Endodermal cell (in vitro differentiated cells): ENCODE measurements around the gene TMEM266. TPM values are rescaled to one million over a fixed set of nuclear protein-coding genes. Genes with fewer than 3 reads are reported as not detected.

Experiments
- DNase-seq: peaks from one replicate; pipeline ENCODE4 v3.0.0-alpha.2; 2017
- H3K27ac ChIP-seq: 2 replicates; pipeline ENCODE4 v1.5.1; 2013; ENCODE audit warnings: mild to moderate bottlenecking, low read depth, low read length, moderate library complexity
- H3K27me3 ChIP-seq: 2 replicates; pipeline ENCODE4 v1.6.1; 2013; ENCODE audit warnings: mild to moderate bottlenecking, low read length, moderate library complexity; ENCODE audit not compliant: insufficient read depth, control insufficient read depth, poor library complexity, severe bottlenecking
- H3K36me3 ChIP-seq: 2 replicates; pipeline ENCODE4 v1.7.0; 2013; ENCODE audit warnings: mild to moderate bottlenecking, low read length, moderate library complexity; ENCODE audit not compliant: control insufficient read depth, insufficient read depth
- H3K4me1 ChIP-seq: one replicate; pipeline ENCODE4 v1.7.0; 2013; ENCODE audit warnings: low read length; ENCODE audit not compliant: control insufficient read depth, insufficient read depth
- H3K4me3 ChIP-seq: 2 replicates; pipeline ENCODE4 v1.5.1; 2013; ENCODE audit warnings: mild to moderate bottlenecking, low read length, moderate library complexity
- H3K9ac ChIP-seq: 2 replicates; pipeline ENCODE4 v1.6.1; 2013; ENCODE audit warnings: mild to moderate bottlenecking, low read length, moderate library complexity; ENCODE audit not compliant: poor library complexity, severe bottlenecking; ENCODE audit errors: extremely low read depth
- H3K9me3 ChIP-seq: 2 replicates; pipeline ENCODE4 v1.6.1; 2013; ENCODE audit warnings: mild to moderate bottlenecking, low read length, moderate library complexity; ENCODE audit not compliant: control insufficient read depth
- H3K27ac Mint-ChIP-seq: 2 replicates; pipeline ENCODE4 v1.8.0; 2020; ENCODE audit warnings: mixed read lengths
- H3K27me3 Mint-ChIP-seq: 2 replicates; pipeline ENCODE4 v1.8.0; 2021; ENCODE audit warnings: mild to moderate bottlenecking, mixed read lengths; ENCODE audit not compliant: insufficient read depth
- H3K36me3 Mint-ChIP-seq: 2 replicates; pipeline ENCODE4 v1.8.0; 2020; ENCODE audit warnings: low read depth, mixed read lengths
- H3K4me1 Mint-ChIP-seq: 2 replicates; pipeline ENCODE4 v1.8.0; 2020; ENCODE audit warnings: mixed read lengths
- H3K4me3 Mint-ChIP-seq: 2 replicates; pipeline ENCODE4 v1.8.0; 2020; ENCODE audit warnings: mild to moderate bottlenecking, moderate library complexity, mixed read lengths
- H3K9me3 Mint-ChIP-seq: 2 replicates; pipeline ENCODE4 v1.8.0; 2020; ENCODE audit warnings: mild to moderate bottlenecking, mixed read lengths
- CTCF ChIP-seq: fragments of 200-600 bp; sonication (generic); conservative IDR thresholded peaks from 2 replicates; pipeline ENCODE4 v1.5.0; 2021; ENCODE audit warnings: antibody characterized with exemption, mild to moderate bottlenecking
- WGBS, 2 experiments: methylation state at CpG; one replicate each; pipeline versions ENCODE4 v1.1.5 to v1.1.7; 2013; ENCODE audit warnings: missing lambda C conversion rate in 2 of 2, mixed read lengths in 1 of 2; ENCODE audit not compliant: insufficient coverage in 1 of 2, insufficient read length in 1 of 2; 5-methylcytosine and 5-hydroxymethylcytosine counted together
- total RNA-seq, 2 donors: library from RNA; stranded (reverse); fragmentation: NEBNext Ultra II Directional in 1 of 2; extraction: Animal tissue kit (Norgen Biotek cat#: 25700) in 1 of 2; gene quantifications; 2 replicates in 1 of 2; 3 replicates in 1 of 2; pipeline ENCODE4 v1.2.1, GENCODE V29; 2021

TMEM266 gene
- total RNA-seq, 2 donors from 2014 or later = 1.8 to 2.0 TPM

DNA sequence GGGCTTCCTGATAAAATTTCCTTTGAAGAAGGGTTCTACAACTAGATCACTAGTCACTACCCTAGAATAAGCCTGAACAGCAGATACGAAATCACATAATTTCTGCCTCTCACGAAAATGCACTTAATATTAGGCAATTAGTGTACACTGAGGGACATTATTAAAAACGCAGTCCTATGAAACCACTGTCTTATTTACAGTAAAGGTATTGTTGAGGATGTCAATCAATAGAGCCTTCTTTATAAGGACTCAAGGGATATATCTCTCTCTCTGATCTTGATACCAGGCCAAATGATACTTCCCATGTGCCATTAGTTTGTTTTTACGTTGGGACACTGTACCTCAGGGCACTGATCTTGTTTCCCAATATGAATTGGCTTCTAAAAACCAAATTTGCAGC, 191.9 kb downstream of the TMEM266 start:
- Histone ChIP-seq H3K36me3 (peaks cover 19% of the 10 kb centered on the region), H3K9ac (no peak overlapping the region), H3K4me3 (no peak overlapping the region), H3K27ac (no peak overlapping the region), H3K27me3 (no peaks in the 10 kb centered on the region), H3K9me3 (peaks cover 13% of the 10 kb centered on the region), H3K4me1 (peaks cover 9% of the 10 kb centered on the region)
- H3K4me1 Mint-ChIP-seq = peaks cover 23% of the 10 kb centered on the region
- H3K4me3 Mint-ChIP-seq = no peak overlapping the region
- H3K9me3 Mint-ChIP-seq = no peaks in the 10 kb centered on the region
- H3K27me3 Mint-ChIP-seq = no peaks in the 10 kb centered on the region
- no peak for TF ChIP-seq CTCF
- H3K27ac Mint-ChIP-seq = no peak overlapping the region
- DNase-seq = no peak
- H3K36me3 Mint-ChIP-seq = peaks cover 25% of the 10 kb centered on the region
- 90 to 91% methylated on average over 2 to 4 of the region's 4 CpGs for WGBS, 2 experiments

DNA sequence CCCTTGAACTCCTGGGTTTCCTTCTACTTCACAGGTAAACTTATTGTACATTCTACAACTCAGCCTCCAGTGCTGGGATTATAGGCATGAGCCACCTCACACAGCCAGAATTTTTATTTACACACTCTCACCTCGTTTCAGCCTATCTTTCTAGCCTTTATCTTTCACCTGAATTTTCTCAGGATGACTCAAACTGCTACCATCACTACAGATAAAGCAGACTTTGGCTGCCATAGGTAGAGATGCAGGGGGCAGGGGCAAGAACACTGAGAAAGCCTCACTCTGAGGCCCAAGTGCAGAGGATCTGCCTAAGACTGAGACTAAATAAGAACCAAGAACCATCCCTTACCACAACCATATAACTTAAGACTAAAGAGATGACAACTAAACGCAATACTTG, 192.5 kb downstream of the TMEM266 start:
- H3K36me3 ChIP-seq = peaks cover 20% of the 10 kb centered on the region
- H3K9ac ChIP-seq = no peak overlapping the region
- no peaks in the 10 kb centered on the region for H3K27me3 Mint-ChIP-seq
- H3K4me3 Mint-ChIP-seq = no peak overlapping the region
- H3K27me3 ChIP-seq = no peaks in the 10 kb centered on the region
- DNase-seq = peak; percentile 47
- peaks cover 25% of the 10 kb centered on the region for H3K36me3 Mint-ChIP-seq
- no peak overlapping the region for H3K27ac ChIP-seq
- H3K27ac Mint-ChIP-seq = no peak overlapping the region
- H3K4me3 ChIP-seq = peak overlapping the region; percentile 9
- 52% methylated on average over 2 of the region's 2 CpGs for WGBS, 2 experiments
- H3K4me1 Mint-ChIP-seq = peaks cover 23% of the 10 kb centered on the region
- H3K4me1 ChIP-seq = peaks cover 9% of the 10 kb centered on the region
- H3K9me3 Mint-ChIP-seq = peaks cover 3% of the 10 kb centered on the region
- TF ChIP-seq CTCF = no peak
- H3K9me3 ChIP-seq = peaks cover 17% of the 10 kb centered on the region

DNA sequence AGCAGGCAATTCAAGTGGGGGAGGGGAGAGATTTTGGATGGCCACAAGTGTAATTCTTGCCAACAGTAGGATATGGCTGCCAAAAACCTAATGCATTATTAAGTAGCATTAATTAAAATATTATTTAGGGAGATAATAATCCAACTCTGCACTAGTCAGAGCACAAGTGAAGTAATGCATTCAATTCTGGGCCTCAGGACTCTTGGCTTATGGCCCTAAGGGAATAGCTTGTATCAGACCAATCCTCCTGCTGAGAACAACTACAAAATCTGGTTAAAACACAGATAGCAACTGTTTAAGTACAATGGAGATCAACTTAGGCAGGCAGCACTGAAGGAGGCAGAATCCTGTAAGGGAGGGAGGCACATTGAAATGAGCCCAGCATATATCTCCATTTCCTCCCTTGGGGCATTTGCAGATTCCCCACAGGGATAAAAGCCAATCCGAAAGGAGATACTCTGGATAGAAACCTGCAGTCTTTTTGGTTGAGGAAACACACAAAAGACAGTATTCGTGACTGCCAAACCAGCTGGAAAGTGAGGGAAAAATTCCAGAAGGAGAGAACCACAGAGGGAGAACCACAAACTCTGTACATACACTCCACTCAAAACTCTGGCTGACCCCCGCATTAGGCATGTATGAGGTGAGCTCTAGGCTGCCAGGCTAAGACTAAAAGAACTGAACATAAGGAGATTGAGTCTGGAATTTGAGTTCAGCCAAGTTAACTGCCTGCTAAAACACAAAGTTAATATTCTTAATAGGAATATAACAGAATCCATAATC, 194.1 kb downstream of the TMEM266 start:
- H3K9me3 ChIP-seq = peaks cover 24% of the 10 kb centered on the region
- no peak overlapping the region for H3K27ac ChIP-seq
- peaks cover 29% of the 10 kb centered on the region for H3K36me3 ChIP-seq
- Mint-ChIP-seq H3K27me3 (no peaks in the 10 kb centered on the region), H3K36me3 (peaks cover 27% of the 10 kb centered on the region), H3K27ac (no peak overlapping the region), H3K4me1 (peaks cover 23% of the 10 kb centered on the region), H3K4me3 (no peak overlapping the region), H3K9me3 (peaks cover 9% of the 10 kb centered on the region)
- DNase-seq = peak; percentile 60
- no peaks in the 10 kb centered on the region for H3K27me3 ChIP-seq
- 37% methylated on average over 3 of the region's 3 CpGs; no CpG with 5 or more reads in 1 of the 2 experiments for WGBS, 2 experiments
- TF ChIP-seq CTCF = no peak
- no peak overlapping the region for H3K9ac ChIP-seq
- H3K4me1 ChIP-seq = peaks cover 9% of the 10 kb centered on the region
- peak overlapping the region; percentile 9 for H3K4me3 ChIP-seq

Other genes with a start within 250 kb of the TMEM266 start
- 10 to 100 TPM; 29.5 to 37.1 TPM for gene UBE2Q2, start 216.5 kb upstream of the TMEM266 start, total RNA-seq
- gene FBXO22, start 156.1 kb upstream of the TMEM266 start, total RNA-seq = 10 to 100 TPM; 47.6 to 48.1 TPM
- under 1 TPM; 0.51 to 0.95 TPM for gene NRG4, start 47.6 kb upstream of the TMEM266 start, total RNA-seq